ENCODE measurements around the gene NT5E.

Gene NT5E

DNA sequence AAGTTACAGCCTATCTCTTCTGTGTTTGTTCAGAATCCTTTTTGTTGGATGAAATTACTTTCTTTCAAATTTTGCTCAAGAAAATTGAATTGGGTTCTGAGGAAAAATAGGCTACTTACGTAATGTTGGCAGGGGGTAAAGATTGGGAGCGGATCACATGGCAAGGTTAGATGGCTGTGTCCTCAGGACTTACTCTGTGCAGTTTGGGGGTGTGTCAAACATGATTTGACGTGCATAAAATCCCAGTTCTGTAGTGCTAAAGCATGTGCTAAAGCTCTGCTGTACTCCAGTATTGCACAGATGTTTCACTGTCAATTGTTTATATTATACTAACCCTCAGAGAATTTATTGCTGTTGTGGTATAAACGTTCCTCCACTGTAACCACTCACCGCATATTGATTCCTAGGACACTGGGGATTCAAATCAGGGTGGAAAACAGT, 2.6 kb downstream of the NT5E start:
- Histone ChIP-seq H3K79me2 (ENCODE audit: insufficient read depth, low read length) (no peaks in the 10 kb centered on the region), H4K20me1 (ENCODE audit: low read depth, low read length) (no peaks in the 10 kb centered on the region), H3F3A (ENCODE audit: insufficient read depth) (no peaks in the 10 kb centered on the region), H3K36me3 (ENCODE audit: low read length) (no peaks in the 10 kb centered on the region), H3K27ac (ENCODE audit: low read depth, low read length) (no peak overlapping the region), H2AFZ (ENCODE audit: low read depth, low read length, severe bottlenecking) (no peak overlapping the region), H3K4me2 (ENCODE audit: low read depth, low read length, poor library complexity, severe bottlenecking) (no peak overlapping the region), H3K9me3 (ENCODE audit: insufficient read depth, low read length) (no peaks in the 10 kb centered on the region), H3K4me3 (ENCODE audit: insufficient read depth, low read length, poor library complexity, severe bottlenecking) (no peak overlapping the region), H3K9ac (ENCODE audit: low read length) (no peak overlapping the region), H3K27me3 (ENCODE audit: low read length) (no peaks in the 10 kb centered on the region), H3K9me2 (replicated peaks; ENCODE audit: insufficient read depth, low read length) (no peaks in the 10 kb centered on the region)
- TF ChIP-seq EZH2phosphoT487 (conservative IDR thresholded peaks at IDR 0.05; ENCODE audit: low read length), result no peak
- TF ChIP-seq, protein P1, sequence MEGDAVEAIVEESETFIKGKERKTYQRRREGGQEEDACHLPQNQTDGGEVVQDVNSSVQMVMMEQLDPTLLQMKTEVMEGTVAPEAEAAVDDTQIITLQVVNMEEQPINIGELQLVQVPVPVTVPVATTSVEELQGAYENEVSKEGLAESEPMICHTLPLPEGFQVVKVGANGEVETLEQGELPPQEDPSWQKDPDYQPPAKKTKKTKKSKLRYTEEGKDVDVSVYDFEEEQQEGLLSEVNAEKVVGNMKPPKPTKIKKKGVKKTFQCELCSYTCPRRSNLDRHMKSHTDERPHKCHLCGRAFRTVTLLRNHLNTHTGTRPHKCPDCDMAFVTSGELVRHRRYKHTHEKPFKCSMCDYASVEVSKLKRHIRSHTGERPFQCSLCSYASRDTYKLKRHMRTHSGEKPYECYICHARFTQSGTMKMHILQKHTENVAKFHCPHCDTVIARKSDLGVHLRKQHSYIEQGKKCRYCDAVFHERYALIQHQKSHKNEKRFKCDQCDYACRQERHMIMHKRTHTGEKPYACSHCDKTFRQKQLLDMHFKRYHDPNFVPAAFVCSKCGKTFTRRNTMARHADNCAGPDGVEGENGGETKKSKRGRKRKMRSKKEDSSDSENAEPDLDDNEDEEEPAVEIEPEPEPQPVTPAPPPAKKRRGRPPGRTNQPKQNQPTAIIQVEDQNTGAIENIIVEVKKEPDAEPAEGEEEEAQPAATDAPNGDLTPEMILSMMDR (IDR thresholded peaks at IDR 0.05; ENCODE audit: insufficient read depth, low read length, poor library complexity, severe bottlenecking), result no peak

DNA sequence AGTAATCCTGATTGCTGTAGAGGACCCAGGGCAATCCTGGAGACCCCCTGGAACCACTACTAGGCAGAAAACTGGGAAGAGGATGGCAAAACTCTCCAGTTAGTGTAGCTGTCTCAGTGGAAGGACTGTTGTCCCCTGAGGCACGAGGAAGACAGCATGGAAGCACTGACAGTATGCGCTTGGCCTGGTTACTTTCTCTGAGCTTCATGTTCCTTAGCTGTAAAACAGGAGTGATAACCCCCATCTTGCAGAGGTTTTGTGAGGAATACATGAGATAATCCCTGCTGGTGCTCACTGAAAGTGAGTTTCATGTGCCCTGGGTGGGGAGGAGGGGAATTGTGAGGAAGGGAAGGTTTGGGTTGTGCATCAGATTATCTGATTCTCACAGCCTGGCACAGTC, 3.2 kb downstream of the NT5E start:
- Histone ChIP-seq H3K4me2 (ENCODE audit: low read depth, low read length, poor library complexity, severe bottlenecking) (no peak overlapping the region), H3K27ac (ENCODE audit: low read depth, low read length) (no peak overlapping the region), H2AFZ (ENCODE audit: low read depth, low read length, severe bottlenecking) (no peak overlapping the region), H3F3A (ENCODE audit: insufficient read depth) (no peaks in the 10 kb centered on the region), H3K9ac (ENCODE audit: low read length) (no peak overlapping the region), H3K4me3 (ENCODE audit: insufficient read depth, low read length, poor library complexity, severe bottlenecking) (no peak overlapping the region), H4K20me1 (ENCODE audit: low read depth, low read length) (no peaks in the 10 kb centered on the region), H3K36me3 (ENCODE audit: low read length) (no peaks in the 10 kb centered on the region), H3K27me3 (ENCODE audit: low read length) (no peaks in the 10 kb centered on the region), H3K79me2 (ENCODE audit: insufficient read depth, low read length) (no peaks in the 10 kb centered on the region), H3K9me2 (replicated peaks; ENCODE audit: insufficient read depth, low read length) (no peaks in the 10 kb centered on the region), H3K9me3 (ENCODE audit: insufficient read depth, low read length) (no peaks in the 10 kb centered on the region)
- no peak for TF ChIP-seq EZH2phosphoT487 (conservative IDR thresholded peaks at IDR 0.05; ENCODE audit: low read length)
- TF ChIP-seq, protein P1 (IDR thresholded peaks at IDR 0.05; ENCODE audit: insufficient read depth, low read length, poor library complexity, severe bottlenecking), result no peak

DNA sequence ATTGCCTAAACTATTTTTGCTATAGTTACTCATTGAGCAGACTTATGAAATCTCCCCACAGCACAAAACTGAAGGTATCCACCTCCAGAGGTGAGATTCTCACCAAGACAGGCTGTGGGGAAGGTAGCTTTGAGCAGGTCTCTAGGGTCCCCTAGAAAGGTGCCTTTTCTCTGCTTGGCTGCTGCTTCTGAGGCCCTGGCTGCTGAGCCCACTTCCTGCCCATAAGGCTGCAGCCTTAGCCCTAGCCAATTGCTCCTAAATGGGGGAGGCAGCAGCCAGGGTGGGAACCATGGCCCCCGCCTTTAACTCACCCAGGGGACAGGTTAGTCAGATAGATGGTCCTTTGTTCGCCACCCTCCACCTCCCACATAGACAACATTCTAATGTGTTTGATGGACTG, 3.6 kb downstream of the NT5E start:
- no peak overlapping the region for H3K27ac ChIP-seq (ENCODE audit: low read depth, low read length)
- no peaks in the 10 kb centered on the region for H3F3A ChIP-seq (ENCODE audit: insufficient read depth)

More for the DNA sequence above, 3.6 kb downstream of the NT5E start:
- Histone ChIP-seq H3K27me3 (ENCODE audit: low read length) (no peaks in the 10 kb centered on the region), H4K20me1 (ENCODE audit: low read depth, low read length) (no peaks in the 10 kb centered on the region), H3K9ac (ENCODE audit: low read length) (no peak overlapping the region), H3K79me2 (ENCODE audit: insufficient read depth, low read length) (no peaks in the 10 kb centered on the region), H3K36me3 (ENCODE audit: low read length) (no peaks in the 10 kb centered on the region), H2AFZ (ENCODE audit: low read depth, low read length, severe bottlenecking) (no peak overlapping the region), H3K9me3 (ENCODE audit: insufficient read depth, low read length) (no peaks in the 10 kb centered on the region), H3K4me3 (ENCODE audit: insufficient read depth, low read length, poor library complexity, severe bottlenecking) (no peak overlapping the region), H3K9me2 (replicated peaks; ENCODE audit: insufficient read depth, low read length) (no peaks in the 10 kb centered on the region), H3K4me2 (ENCODE audit: low read depth, low read length, poor library complexity, severe bottlenecking) (no peak overlapping the region)
- TF ChIP-seq EZH2phosphoT487 (conservative IDR thresholded peaks at IDR 0.05; ENCODE audit: low read length), result no peak
- TF ChIP-seq, protein P1 (IDR thresholded peaks at IDR 0.05; ENCODE audit: insufficient read depth, low read length, poor library complexity, severe bottlenecking), result no peak
